Measurements from ENCODE around the gene HOXB9.

HOXB9 gene

DNA sequence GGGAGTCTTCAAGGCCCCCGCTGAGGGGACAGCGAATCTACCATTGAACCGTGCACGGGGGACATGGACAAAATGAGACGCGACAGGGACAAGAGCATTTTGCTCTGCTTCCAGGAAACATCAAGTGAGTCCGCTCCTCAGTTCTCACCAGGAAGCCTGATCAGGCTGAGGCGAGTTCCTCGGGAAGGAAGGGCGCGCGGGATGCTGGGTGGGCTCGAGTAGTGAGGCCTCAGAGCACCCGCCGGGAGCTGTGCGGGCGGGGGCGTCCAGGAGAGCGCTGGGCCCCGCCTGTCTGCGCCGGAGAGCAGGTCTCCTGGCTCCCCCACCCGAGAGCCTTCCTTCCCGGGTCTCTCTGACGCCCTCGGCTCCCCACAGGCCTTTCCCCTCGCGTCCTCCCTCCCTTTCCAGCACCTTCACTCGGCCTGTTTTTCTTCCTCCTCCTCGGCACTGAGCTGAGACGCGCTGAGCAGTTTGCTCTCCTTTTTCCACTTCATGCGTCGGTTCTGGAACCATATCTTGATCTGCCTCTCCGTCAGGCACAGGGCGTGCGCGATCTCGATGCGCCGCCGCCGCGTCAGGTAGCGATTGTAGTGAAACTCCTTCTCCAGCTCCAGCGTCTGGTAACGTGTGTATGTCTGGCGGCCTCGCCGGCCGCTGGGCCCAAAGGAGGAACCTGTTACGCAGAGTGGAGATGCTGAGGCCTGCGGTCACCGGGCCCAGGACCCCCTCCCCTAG is 30.0 kb downstream of the HOXB9 start:
- no peak for DNase-seq (ENCODE audit: insufficient read length, low spot score)
- TF ChIP-seq POLR2A (IDR thresholded peaks at IDR 0.05; ENCODE audit: low read depth, low read length): no peak
- FAIRE-seq: no peak

DNA sequence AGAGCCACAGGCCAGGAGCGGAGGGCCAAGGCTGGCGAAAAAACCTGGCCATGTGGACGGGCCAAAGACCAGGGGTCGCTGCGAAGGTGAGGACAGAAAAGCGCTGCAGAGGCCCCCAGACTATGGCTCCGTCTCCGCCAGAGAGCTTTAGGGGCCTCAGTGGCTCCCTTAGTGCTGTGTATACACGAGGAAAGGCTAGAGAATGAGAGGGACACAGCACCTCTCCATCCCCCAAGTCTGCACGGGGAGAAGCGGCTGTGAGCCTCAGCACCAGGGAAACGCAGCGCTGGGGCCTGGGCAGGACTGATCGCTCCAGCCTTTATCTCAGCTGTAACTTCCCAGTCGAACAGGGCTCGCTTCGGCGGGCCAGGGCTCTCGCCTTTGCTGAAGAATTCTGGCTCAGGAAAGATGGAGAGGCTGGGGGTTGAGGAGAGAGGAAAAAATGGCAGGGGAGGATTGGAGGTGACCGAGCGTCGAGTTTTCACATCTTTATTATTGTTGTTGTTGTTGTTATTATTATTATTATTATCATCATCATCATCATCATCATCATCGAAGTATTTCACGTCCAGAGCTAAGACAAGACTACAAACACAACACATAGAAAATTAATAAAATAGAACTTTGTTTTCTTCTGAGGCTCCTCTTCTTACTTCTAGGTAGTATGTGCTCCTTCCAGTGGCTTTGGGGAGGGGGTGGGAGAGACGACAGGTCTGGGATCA is 30.7 kb downstream of the HOXB9 start:
- no peak for FAIRE-seq
- no peak for DNase-seq (ENCODE audit: insufficient read length, low spot score)
- no peak for TF ChIP-seq POLR2A (IDR thresholded peaks at IDR 0.05; ENCODE audit: low read depth, low read length)

DNA sequence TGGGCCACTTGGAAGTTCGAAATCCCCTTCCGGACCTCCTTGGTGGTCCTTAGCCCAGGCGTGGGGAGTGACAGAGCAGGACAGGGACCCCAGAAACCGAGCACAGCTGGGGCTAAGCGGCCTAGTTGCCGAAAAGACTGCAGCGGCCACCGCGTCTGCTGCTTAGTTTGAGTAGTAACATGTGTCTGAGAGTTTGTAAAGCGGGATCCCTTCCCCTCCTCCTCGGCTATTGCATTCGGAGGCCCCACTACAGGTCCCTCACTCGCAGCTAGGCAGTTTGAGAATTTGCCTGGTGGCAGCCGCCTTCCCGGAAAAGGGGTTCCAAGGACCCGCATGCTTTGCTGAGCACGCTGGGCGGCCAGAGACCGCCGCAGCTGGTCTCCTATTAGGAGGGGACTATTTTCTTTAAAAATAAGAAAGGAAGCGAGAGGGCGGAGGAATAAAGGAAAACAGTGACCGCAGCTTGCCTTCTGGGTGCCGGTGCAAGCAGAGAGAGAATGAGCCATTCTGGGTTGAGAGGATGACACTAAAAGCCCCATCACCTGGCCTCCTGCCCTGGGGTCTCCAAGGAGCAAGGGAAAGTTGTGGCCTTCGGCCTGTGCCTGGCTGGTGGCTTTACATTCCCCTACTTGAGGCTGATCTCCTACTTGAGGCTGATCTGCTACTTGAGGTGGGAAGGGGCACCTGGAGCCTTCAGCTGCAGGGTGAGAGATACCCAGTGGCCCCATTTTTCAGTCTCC is 31.4 kb downstream of the HOXB9 start:
- peak; percentile 24; the same call in 1 of the 2 replicates for TF ChIP-seq POLR2A (IDR thresholded peaks at IDR 0.05; ENCODE audit: low read depth, low read length)
- FAIRE-seq (no peak), DNase-seq (ENCODE audit: insufficient read length, low spot score) (no peak)

DNA sequence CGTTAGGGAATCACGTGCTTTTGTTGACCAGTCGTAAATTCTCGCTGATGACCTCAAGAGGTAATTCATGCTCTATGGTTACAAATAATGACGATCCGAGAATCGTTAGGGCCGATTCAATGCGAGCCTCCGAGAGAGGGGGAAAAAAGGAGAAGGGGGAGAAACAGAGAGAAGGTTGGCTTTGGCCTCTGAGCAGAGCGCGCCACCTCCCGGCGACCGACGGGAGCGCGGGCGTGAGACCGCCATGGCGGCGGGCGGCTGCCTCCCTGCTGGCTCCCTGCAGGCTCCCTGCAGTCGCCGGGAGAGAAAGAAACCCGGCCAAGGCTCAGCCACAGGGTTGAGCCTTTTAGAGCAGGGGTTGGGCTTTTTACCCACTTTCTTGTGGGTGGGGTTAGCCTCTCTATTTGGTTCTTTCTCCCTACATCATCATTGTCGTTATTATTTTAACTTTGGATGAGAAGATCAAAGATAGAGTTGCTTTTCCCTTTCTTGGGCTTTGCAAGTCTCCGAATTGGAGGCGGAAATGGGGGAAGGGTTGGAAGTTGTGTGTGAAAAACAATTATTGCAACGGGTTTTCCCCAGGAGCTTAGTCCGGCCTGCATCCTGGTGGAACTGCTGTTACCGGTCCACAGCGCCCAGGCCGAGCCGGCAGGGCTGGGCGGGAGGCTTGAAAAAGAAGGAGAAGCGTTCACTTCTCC is 32.2 kb downstream of the HOXB9 start:
- DNase-seq (ENCODE audit: insufficient read length, low spot score): no peak
- peak; percentile 41 for TF ChIP-seq POLR2A (IDR thresholded peaks at IDR 0.05; ENCODE audit: low read depth, low read length)
- no peak for FAIRE-seq

DNA sequence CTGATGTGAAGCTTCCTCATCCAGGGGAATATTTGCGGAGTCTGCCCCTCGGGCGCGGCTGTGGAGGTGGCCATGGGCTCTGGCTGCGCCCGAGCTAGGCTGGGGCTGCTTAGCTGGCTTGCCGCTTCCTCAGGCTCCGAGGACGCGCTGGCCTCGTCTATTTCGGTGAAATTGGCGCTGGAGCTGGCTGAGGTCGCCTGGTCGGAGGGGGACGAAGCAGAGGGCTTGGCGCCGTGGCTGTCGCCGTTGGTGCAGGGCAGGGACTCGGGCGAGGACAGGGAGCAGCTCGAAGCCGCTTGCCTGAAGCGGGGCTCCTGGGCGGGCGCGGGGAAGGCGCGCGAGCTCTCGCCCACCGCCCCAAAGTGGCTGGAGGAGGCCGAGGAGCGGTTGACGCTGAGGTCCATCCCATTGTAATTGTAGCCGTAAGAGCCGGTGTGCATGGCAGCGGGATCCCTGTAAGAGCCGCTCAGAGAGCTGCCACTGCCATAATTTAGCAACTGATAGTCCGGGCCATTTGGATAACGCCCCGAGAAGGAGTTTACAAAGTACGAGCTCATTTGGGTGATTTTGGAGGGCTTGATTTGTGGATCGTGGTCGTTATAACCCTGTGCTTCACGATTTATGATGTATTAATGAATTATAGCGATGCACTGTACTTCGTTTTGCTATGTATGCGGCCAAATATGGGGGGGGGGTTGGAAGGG is 32.9 kb downstream of the HOXB9 start, which contains the start of gene HOXB5:
Gene HOXB5 (minus strand): TSS at position 654 of the 704 bp plus-strand sequence. CDS start 97 bp downstream, at position 557.
- TF ChIP-seq POLR2A (IDR thresholded peaks at IDR 0.05; ENCODE audit: low read depth, low read length): no peak; the same call in 1 of the 2 replicates
- FAIRE-seq: no peak
- no peak for DNase-seq (ENCODE audit: insufficient read length, low spot score)

DNA sequence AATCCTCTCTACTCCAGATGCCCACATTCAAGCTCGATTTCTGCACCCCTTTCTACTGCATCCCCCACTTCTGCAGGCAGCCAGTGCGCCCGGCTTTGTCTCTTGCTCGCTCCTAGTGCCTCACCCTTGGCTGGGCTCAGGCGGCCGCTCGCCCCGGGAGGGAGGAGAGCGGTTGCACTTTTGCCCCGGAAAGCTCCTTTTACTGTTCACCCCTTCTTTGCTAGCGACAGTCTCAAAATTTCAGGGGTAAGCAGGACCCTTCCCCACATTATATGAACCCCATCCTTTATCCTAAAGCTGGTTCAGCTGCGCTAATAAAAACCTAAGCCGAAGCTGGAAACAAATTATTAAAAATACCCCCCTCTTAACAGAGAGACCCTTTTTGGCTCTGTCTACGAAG is 33.6 kb downstream of the HOXB9 start:
- no peak for TF ChIP-seq POLR2A (IDR thresholded peaks at IDR 0.05; ENCODE audit: low read depth, low read length)
- DNase-seq (ENCODE audit: insufficient read length, low spot score) (no peak), FAIRE-seq (no peak)

DNA sequence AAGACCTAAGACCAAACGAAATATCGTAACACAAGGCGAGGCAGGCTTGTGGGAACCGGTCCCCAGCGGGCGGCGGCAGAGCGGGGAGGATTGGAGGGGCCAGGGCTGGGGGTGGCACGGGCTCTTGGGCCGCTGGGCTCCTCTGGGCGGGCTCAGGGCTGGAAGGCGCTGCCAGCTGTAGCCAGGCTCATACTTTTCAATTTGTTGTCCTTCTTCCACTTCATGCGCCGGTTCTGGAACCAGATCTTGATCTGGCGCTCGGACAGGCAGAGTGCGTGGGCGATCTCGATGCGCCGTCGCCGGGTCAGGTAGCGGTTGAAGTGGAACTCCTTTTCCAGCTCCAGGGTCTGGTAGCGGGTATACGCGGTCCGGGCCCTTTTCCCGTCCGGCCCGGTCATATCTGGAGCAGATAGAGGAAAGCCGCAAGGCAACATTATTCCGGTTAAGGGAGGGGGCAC is 34.1 kb downstream of the HOXB9 start:
- no peak for FAIRE-seq
- DNase-seq (ENCODE audit: insufficient read length, low spot score): no peak
- TF ChIP-seq POLR2A (IDR thresholded peaks at IDR 0.05; ENCODE audit: low read depth, low read length): no peak

DNA sequence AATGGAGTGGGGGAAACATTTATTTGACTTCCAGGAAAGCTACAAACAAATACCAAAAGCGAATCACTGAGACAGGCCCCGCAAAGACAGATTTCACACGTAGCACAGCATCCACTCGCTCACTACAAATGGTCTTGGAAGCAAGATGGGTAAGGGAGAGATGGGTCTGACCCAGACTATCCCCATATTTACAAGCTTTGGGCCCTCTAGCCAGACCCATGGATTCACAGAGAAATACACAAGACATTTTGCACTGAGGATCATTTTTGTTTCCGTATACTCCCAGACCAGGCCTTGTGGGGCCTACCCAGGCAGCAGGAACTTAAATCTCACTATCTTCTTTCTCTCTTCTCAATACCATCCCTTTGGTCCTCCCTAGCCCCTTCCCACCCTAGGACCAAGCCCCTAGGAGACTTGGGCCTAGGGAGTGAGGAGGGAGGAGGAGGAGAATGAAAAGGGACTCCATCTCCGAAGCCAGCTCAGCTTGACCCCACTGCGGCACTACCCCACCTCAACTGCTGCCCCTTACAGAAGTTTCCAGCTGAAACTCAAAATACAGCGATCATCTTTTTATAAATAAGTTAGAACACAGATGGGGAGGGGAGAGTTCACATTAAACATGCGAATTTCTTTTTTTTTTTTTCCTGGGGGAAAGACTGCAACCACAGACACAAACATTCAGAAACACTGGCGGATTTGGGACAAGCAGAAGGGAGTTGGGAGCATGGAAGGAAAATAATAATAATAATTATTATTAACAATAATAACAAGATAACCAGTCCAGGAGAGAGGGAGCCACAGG is 34.7 kb downstream of the HOXB9 start:
- FAIRE-seq: no peak
- TF ChIP-seq POLR2A (IDR thresholded peaks at IDR 0.05; ENCODE audit: low read depth, low read length): no peak
- DNase-seq (ENCODE audit: insufficient read length, low spot score): no peak

DNA sequence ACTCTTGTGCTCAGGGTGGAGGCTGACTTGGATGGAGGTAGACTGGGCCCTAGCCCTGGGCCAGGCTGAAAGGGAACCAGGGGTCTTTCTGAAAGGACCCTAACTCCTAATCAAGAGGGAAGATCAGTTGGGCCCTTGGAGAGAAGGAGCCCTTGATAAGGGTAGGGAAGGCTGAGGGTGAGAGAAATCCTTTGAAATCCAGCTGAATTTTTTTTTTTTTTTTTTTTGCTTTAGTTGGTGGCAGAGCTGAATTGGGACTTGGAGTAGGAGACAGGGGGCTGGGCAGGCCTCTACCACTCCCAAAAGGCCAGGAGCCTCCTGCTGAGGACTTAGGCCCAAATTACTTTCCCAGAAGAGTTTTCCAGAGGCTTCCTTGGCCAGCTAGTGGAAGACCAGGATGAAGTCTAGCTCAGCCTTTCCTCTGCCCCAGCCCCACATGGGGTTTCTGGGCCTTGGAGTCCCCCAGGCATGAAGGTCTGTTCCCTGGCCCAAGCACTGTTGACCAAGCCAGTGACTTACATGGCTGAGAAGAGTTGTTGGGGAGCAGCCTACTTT is 35.5 kb downstream of the HOXB9 start:
- no peak for FAIRE-seq
- DNase-seq (ENCODE audit: insufficient read length, low spot score): no peak
- TF ChIP-seq POLR2A (IDR thresholded peaks at IDR 0.05; ENCODE audit: low read depth, low read length): no peak

DNA sequence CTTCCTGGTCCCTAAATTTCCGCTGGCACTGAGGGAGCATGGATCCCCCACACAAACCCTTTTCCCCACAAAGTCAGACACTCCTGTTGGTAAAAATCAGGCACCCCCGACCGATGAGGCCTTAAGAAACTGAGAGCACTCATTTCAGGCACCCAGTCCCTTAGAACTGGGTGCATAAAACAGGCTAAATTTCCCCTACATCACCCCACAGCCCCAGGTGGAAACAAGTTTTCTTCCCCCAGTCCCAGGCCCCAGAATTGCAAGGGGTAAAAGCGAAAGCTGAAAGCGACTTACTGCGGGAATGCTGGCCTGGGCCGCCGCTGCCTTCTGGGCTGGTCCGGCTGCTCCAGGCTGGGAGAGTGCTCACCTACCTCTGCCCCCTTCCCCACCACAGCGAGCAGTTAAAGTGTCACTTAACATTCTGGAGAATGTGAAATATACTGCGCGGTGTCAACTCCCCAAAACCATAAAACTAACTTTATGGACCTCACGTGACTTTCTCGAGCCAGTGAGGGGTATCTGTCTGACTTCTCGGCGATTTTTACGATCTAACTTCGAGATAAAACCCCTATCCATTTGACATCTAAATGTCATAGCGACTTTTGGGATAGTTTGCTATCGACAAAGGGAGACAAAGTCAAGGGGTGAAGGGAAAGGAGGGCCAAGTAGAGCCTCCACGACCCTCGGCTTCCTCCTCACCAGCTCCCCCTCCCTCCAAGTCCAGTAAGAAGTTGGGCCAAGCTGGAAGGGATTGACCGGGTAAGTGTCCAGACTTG is 36.1 kb downstream of the HOXB9 start, which contains the start of gene HOXB3:
Gene HOXB3 (minus strand): TSS at position 411 of the 776 bp plus-strand sequence. CDS start 37,767 bp downstream, outside the sequence.
- TF ChIP-seq POLR2A (IDR thresholded peaks at IDR 0.05; ENCODE audit: low read depth, low read length): peak; percentile 76
- FAIRE-seq (no peak), DNase-seq (ENCODE audit: insufficient read length, low spot score) (no peak)

Data from H54 (cell line).